OCI-LY3 (cell line): ENCODE measurements around the gene EIF3A.

Experiments used
- EZH2phosphoT487 ChIP-seq: fragments of 200-600 bp; shearing (Covaris generic); IDR thresholded peaks from 2 replicates; pipeline ENCODE4 v1.6.1; 2018; ENCODE audit warnings: antibody characterized with exemption, mixed run types, low read depth
- TF ChIP-seq, protein P1 (sequence below): fragments of 200-600, 300-600 bp; sonication (generic); IDR thresholded peaks from 2 replicates; pipeline ENCODE4 v1.5.1; 2014; ENCODE audit warnings: antibody characterized with exemption, low read length, low read depth

DNA sequence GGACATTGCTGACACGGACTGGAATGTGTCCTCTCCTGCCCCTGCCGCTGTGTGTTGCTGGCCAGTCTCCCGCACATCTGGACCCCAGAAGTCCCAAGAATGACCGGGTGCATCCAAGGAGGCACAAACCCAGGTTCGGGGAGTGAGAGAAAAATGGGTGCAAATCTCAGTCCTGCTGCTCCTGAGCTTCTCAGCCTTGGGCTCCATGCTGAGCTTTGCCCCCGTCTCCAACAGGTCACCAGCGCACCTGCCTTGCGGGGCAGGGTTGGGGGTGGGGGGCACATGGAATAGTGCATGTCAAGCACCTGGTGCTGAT, 57.1 kb downstream of the EIF3A start:
- TF ChIP-seq, protein P1, sequence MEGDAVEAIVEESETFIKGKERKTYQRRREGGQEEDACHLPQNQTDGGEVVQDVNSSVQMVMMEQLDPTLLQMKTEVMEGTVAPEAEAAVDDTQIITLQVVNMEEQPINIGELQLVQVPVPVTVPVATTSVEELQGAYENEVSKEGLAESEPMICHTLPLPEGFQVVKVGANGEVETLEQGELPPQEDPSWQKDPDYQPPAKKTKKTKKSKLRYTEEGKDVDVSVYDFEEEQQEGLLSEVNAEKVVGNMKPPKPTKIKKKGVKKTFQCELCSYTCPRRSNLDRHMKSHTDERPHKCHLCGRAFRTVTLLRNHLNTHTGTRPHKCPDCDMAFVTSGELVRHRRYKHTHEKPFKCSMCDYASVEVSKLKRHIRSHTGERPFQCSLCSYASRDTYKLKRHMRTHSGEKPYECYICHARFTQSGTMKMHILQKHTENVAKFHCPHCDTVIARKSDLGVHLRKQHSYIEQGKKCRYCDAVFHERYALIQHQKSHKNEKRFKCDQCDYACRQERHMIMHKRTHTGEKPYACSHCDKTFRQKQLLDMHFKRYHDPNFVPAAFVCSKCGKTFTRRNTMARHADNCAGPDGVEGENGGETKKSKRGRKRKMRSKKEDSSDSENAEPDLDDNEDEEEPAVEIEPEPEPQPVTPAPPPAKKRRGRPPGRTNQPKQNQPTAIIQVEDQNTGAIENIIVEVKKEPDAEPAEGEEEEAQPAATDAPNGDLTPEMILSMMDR: no peak
- no peak for TF ChIP-seq EZH2phosphoT487
